H9 (cell line): ENCODE measurements around the gene TESK2. TPM values are rescaled to one million over a fixed set of nuclear protein-coding genes. Genes with fewer than 3 reads are reported as not detected.
"Not testable (repeated sequence)": the region's sequence is repeated elsewhere in the genome, so short reads cannot be mapped to it uniquely, and the experiment has no call there.

Experiments used
- DNase-seq: peaks from one replicate; pipeline ENCODE4 v3.0.0-alpha.2; 2017
- H2AFZ ChIP-seq: one replicate; pipeline ENCODE4 v1.6.1; 2013; ENCODE audit warnings: mild to moderate bottlenecking, low read length, control low read depth, moderate library complexity
- H2AK5ac ChIP-seq: 2 replicates; pipeline ENCODE4 v1.6.1; 2013; ENCODE audit warnings: low read length, control low read depth, mixed read lengths; ENCODE audit not compliant: insufficient read length
- H2BK120ac ChIP-seq: one replicate; pipeline ENCODE4 v1.6.1; 2013; ENCODE audit warnings: low read depth, mild to moderate bottlenecking, low read length, control low read depth, inconsistent platforms; ENCODE audit not compliant: poor library complexity, severe bottlenecking
- H2BK12ac ChIP-seq: 2 replicates; pipeline ENCODE4 v1.6.1; 2013; ENCODE audit warnings: low read length, control low read depth, mixed read lengths, low read depth; ENCODE audit not compliant: insufficient read length
- H2BK15ac ChIP-seq: 2 replicates; pipeline ENCODE4 v1.6.1; 2013; ENCODE audit warnings: low read depth, low read length, control low read depth
- H2BK20ac ChIP-seq: one replicate; pipeline ENCODE4 v1.6.1; 2013; ENCODE audit warnings: low read depth, mild to moderate bottlenecking, low read length, control low read depth, inconsistent platforms; ENCODE audit not compliant: poor library complexity, severe bottlenecking
- H2BK5ac ChIP-seq: 2 replicates; pipeline ENCODE4 v1.6.1; 2013; ENCODE audit warnings: low read length, control low read depth, mixed read lengths; ENCODE audit not compliant: insufficient read length
- H3K14ac ChIP-seq: 2 replicates; pipeline ENCODE4 v1.6.1; 2013; ENCODE audit warnings: low read length, control low read depth; ENCODE audit not compliant: insufficient read depth
- H3K18ac ChIP-seq: 2 replicates; pipeline ENCODE4 v1.6.1; 2013; ENCODE audit warnings: low read depth, mild to moderate bottlenecking, mixed read lengths, low read length, control low read depth; ENCODE audit not compliant: insufficient read length
- H3K23ac ChIP-seq: 2 replicates; pipeline ENCODE4 v1.6.1; 2013; ENCODE audit warnings: low read length, control low read depth, mixed read lengths, low read depth; ENCODE audit not compliant: insufficient read length
- H3K23me2 ChIP-seq: 2 replicates; pipeline ENCODE4 v1.6.1; 2013; ENCODE audit warnings: low read depth, mild to moderate bottlenecking, mixed read lengths, low read length, control low read depth; ENCODE audit not compliant: insufficient read length, poor library complexity, severe bottlenecking
- H3K27ac ChIP-seq: 2 replicates; pipeline ENCODE4 v1.5.1; 2013; ENCODE audit warnings: low read length, control low read depth, mixed read lengths, low read depth; ENCODE audit not compliant: insufficient read length
- H3K27me3 ChIP-seq: 2 replicates; pipeline ENCODE4 v1.6.1; 2013; ENCODE audit warnings: low read length, control low read depth, inconsistent platforms; ENCODE audit not compliant: insufficient read depth
- H3K4ac ChIP-seq: 2 replicates; pipeline ENCODE4 v1.6.1; 2013; ENCODE audit warnings: low read depth, mild to moderate bottlenecking, control low read depth, inconsistent platforms, low read length, moderate library complexity
- H3K4me1 ChIP-seq: 2 replicates; pipeline ENCODE4 v1.6.1; 2013; ENCODE audit warnings: low read length, control low read depth, inconsistent platforms; ENCODE audit not compliant: insufficient read depth
- H3K4me2 ChIP-seq: 2 replicates; pipeline ENCODE4 v1.6.1; 2013; ENCODE audit warnings: low read length, control low read depth, mixed read lengths; ENCODE audit not compliant: insufficient read length, insufficient read depth
- H3K56ac ChIP-seq: 2 replicates; pipeline ENCODE4 v1.6.1; 2013; ENCODE audit warnings: low read depth, mild to moderate bottlenecking, mixed read lengths, low read length, control low read depth; ENCODE audit not compliant: insufficient read length
- H3K79me1 ChIP-seq: 2 replicates; pipeline ENCODE4 v1.6.1; 2013; ENCODE audit warnings: low read depth, mild to moderate bottlenecking, moderate library complexity, low read length, control low read depth, inconsistent platforms; ENCODE audit not compliant: insufficient read depth, poor library complexity, severe bottlenecking
- H3K79me2 ChIP-seq: 2 replicates; pipeline ENCODE4 v1.6.1; 2013; ENCODE audit warnings: low read length, control low read depth, inconsistent platforms; ENCODE audit not compliant: insufficient read depth
- H3K9ac ChIP-seq: 2 replicates; pipeline ENCODE4 v1.6.1; 2013; ENCODE audit warnings: low read length, control low read depth, mixed read lengths; ENCODE audit not compliant: insufficient read length; ENCODE audit errors: extremely low read depth
- H3K9me3 ChIP-seq: one replicate; pipeline ENCODE4 v1.6.1; 2013; ENCODE audit warnings: low read depth, low read length, inconsistent platforms; ENCODE audit not compliant: control insufficient read depth
- H3T11ph ChIP-seq: one replicate; pipeline ENCODE4 v1.6.1; 2013; ENCODE audit warnings: mild to moderate bottlenecking, low read length, control low read depth, inconsistent platforms
- H4K20me1 ChIP-seq: one replicate; pipeline ENCODE4 v1.6.1; 2013; ENCODE audit not compliant: control insufficient read depth, insufficient read length, insufficient read depth
- H4K5ac ChIP-seq: 2 replicates; pipeline ENCODE4 v1.6.1; 2013; ENCODE audit warnings: low read depth, mild to moderate bottlenecking, mixed read lengths, low read length, control low read depth; ENCODE audit not compliant: insufficient read length
- H4K8ac ChIP-seq: replicated peaks from 2 replicates; pipeline ENCODE4 v1.6.1; 2013; ENCODE audit warnings: low read length, control low read depth, mixed read lengths, low read depth; ENCODE audit not compliant: insufficient read length
- H4K91ac ChIP-seq: 2 replicates; pipeline ENCODE4 v1.6.1; 2013; ENCODE audit warnings: low read depth, mild to moderate bottlenecking, moderate library complexity, mixed read lengths, low read length, control low read depth; ENCODE audit not compliant: insufficient read length
- H3K27ac Mint-ChIP-seq, 3 experiments: 2 replicates in 2 of 3; 3 replicates in 1 of 3; pipeline ENCODE4 v1.8.0; 2020 to 2021; ENCODE audit warnings: mixed read lengths in 3 of 3, mild to moderate bottlenecking in 1 of 3, moderate library complexity in 1 of 3
- H3K27me3 Mint-ChIP-seq: 2 replicates; pipeline ENCODE4 v1.8.0; 2021; ENCODE audit warnings: low read depth, mild to moderate bottlenecking, moderate library complexity, mixed read lengths
- H3K36me3 Mint-ChIP-seq, 3 experiments: 2 replicates in 2 of 3; 3 replicates in 1 of 3; pipeline ENCODE4 v1.8.0; 2020 to 2021; ENCODE audit warnings: low read depth in 3 of 3, mixed read lengths in 3 of 3; ENCODE audit not compliant: insufficient read depth in 1 of 3
- H3K4me1 Mint-ChIP-seq, 2 experiments: 2 replicates each; pipeline ENCODE4 v1.8.0; 2020; ENCODE audit warnings: mixed read lengths in 2 of 2
- H3K4me3 Mint-ChIP-seq, 2 experiments: 2 replicates in 1 of 2; 3 replicates in 1 of 2; pipeline ENCODE4 v1.8.0; 2020 to 2021; ENCODE audit warnings: mild to moderate bottlenecking in 2 of 2, mixed read lengths in 2 of 2, moderate library complexity in 1 of 2
- H3K9me3 Mint-ChIP-seq, 2 experiments: 2 replicates in 1 of 2; 3 replicates in 1 of 2; pipeline ENCODE4 v1.8.0; 2020; ENCODE audit warnings: mild to moderate bottlenecking in 2 of 2, mixed read lengths in 2 of 2, moderate library complexity in 1 of 2
- WGBS: extraction: QIAGEN DNeasy Blood & Tissue Kit; methylation state at CpG from one replicate; pipeline ENCODE4 v1.1.7; 2013; ENCODE audit warnings: missing lambda C conversion rate, low lambda C conversion rate, mixed read lengths; ENCODE audit not compliant: insufficient read length; ENCODE audit errors: extremely low coverage; 5-methylcytosine and 5-hydroxymethylcytosine counted together
- total RNA-seq: library from RNA; stranded (reverse); gene quantifications from 2 replicates; pipeline ENCODE4 v1.2.1, GENCODE V29; 2021
- TF ChIP-seq, protein P1 (sequence below): fragments of 200-600 bp; sonication (generic); conservative IDR thresholded peaks from 3 replicates; pipeline ENCODE4 v1.8.0; 2021; ENCODE audit warnings: antibody characterized with exemption, mild to moderate bottlenecking

TESK2 gene
- total RNA-seq, 1 experiment from 2014 or later = 7.2 TPM

DNA sequence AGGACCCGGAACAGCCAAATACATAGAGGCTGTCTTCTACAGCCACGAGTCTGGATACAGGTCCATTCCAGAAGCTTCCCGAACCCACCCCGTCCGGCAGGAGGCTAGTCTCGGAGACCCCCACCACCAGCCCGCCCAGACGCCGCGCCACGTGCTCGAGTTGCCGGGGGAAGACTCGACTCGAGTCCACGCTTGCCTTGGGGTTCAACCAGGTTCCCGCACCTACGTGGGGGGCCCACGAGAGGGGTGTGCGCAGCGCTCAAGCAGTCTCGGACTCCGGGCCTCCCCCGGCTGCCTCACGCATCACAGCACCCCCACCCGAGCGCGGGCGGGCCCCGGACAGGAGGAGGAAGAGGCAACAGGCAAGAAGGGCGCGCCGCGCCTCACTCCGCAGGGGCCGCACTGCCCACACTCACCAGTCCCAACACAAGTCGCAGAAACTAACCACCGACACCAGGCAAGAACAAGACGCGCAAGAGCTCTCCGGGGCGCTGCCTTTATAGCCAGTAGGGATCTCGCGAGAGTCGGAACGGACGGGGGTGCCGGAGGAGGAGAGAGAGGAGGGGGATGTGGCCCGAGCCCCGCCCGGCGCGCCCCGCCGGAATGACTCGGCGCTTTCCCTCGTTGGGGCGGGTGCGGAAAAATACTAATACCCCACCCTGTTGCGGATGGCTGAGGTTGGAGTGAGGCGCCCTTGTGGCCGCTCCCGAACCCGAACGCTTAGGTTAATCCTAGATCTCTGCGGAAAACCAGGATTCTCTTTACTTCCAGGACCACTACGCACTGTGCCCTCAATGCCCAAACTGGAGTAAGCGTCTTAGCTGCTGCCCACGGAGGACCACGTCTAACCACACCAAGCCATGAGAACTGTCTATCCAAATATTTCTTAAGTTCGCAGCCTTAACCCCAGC, 30.7 kb upstream of the TESK2 start, which contains the start of gene PRDX1:
PRDX1 (minus strand) TSS at position 472 of the 911 bp plus-strand sequence. CDS start 2,841 bp downstream, outside the sequence.
- Histone ChIP-seq H2AK5ac (no peak within 1 kb of the TSS), H3K27ac (peak within 1 kb of the TSS; percentile 97), H3K79me2 (peaks cover 28% of the 10 kb centered on the region; the same call in 1 of the 2 replicates), H3K14ac (peak within 1 kb of the TSS; percentile 91), H3K4me1 (peaks cover 4% of the 10 kb centered on the region), H3K4ac (peak within 1 kb of the TSS; percentile 10; the same call in 1 of the 2 replicates), H2BK15ac (peak within 1 kb of the TSS; percentile 16; the same call in 1 of the 2 replicates), H4K20me1 (no peaks in the 10 kb centered on the region), H3K9ac (peak within 1 kb of the TSS; percentile 96), H3K23ac (peak within 1 kb of the TSS; percentile 54), H2BK20ac (no peak within 1 kb of the TSS), H3K18ac (peak within 1 kb of the TSS; percentile 96), H4K91ac (no peak within 1 kb of the TSS), H3K27me3 (no peaks in the 10 kb centered on the region), H3K56ac (peak within 1 kb of the TSS; percentile 64), H3T11ph (no peak within 1 kb of the TSS), H3K9me3 (no peaks in the 10 kb centered on the region), H2BK5ac (peak within 1 kb of the TSS; percentile 84), H4K5ac (peak within 1 kb of the TSS; percentile 89), H4K8ac (no peak within 1 kb of the TSS), H3K23me2 (peaks cover 5% of the 10 kb centered on the region), H2BK12ac (peak within 1 kb of the TSS; percentile 40), H2BK120ac (no peak within 1 kb of the TSS), H3K79me1 (no peaks in the 10 kb centered on the region), H2AFZ (no peak within 1 kb of the TSS), H3K4me2 (peak within 1 kb of the TSS; percentile 87)
- peaks cover 15 to 27% (median 20%) of the 10 kb centered on the region in 3 experiments; a peak in 6 of 7 replicates for H3K36me3 Mint-ChIP-seq
- WGBS = no CpG with 5 or more reads among the region's 72 CpGs
- H3K4me3 Mint-ChIP-seq = peak within 1 kb of the TSS; percentile 94 to 97
- peak within 1 kb of the TSS; percentile 99 to 100 (median 99) for H3K27ac Mint-ChIP-seq
- no peaks in the 10 kb centered on the region for H3K27me3 Mint-ChIP-seq
- DNase-seq = peak; percentile 97
- TF ChIP-seq, protein P1, sequence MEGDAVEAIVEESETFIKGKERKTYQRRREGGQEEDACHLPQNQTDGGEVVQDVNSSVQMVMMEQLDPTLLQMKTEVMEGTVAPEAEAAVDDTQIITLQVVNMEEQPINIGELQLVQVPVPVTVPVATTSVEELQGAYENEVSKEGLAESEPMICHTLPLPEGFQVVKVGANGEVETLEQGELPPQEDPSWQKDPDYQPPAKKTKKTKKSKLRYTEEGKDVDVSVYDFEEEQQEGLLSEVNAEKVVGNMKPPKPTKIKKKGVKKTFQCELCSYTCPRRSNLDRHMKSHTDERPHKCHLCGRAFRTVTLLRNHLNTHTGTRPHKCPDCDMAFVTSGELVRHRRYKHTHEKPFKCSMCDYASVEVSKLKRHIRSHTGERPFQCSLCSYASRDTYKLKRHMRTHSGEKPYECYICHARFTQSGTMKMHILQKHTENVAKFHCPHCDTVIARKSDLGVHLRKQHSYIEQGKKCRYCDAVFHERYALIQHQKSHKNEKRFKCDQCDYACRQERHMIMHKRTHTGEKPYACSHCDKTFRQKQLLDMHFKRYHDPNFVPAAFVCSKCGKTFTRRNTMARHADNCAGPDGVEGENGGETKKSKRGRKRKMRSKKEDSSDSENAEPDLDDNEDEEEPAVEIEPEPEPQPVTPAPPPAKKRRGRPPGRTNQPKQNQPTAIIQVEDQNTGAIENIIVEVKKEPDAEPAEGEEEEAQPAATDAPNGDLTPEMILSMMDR = peak; percentile 31; the same call in 2 of the 3 replicates
- no peaks in the 10 kb centered on the region; a peak in 2 of 5 replicates for H3K9me3 Mint-ChIP-seq
- peaks cover 33 to 44% of the 10 kb centered on the region in 2 experiments for H3K4me1 Mint-ChIP-seq

GRCh38 chr1:45519774-45520173, 28.8 kb upstream of the TESK2 start:
- not testable (repeated sequence) for H4K5ac ChIP-seq, H2AK5ac ChIP-seq, H3K9me3 ChIP-seq, H3K23ac ChIP-seq, H2AFZ ChIP-seq, H3K4me1 ChIP-seq, H3K9ac ChIP-seq, H2BK12ac ChIP-seq, H3K18ac ChIP-seq, H3K56ac ChIP-seq, H2BK5ac ChIP-seq, H3K4ac ChIP-seq, H3K79me1 ChIP-seq, H2BK15ac ChIP-seq, H4K91ac ChIP-seq, H3K14ac ChIP-seq, H3K27me3 Mint-ChIP-seq, H3K9me3 Mint-ChIP-seq, H3K23me2 ChIP-seq, DNase-seq, H4K8ac ChIP-seq, H3K27ac ChIP-seq, H3T11ph ChIP-seq, H4K20me1 ChIP-seq, H2BK120ac ChIP-seq, H2BK20ac ChIP-seq, H3K27me3 ChIP-seq
- Mint-ChIP-seq H3K4me3 (peak overlapping the region; percentile 94 to 97), H3K27ac (0 out of 7 replicates have a peak overlapping the region, but pooled peaks of 1 of the 3 experiments have one; percentile 39), H3K36me3 (peaks cover 34 to 46% (median 39%) of the 10 kb centered on the region in 3 experiments; a peak in 6 of 7 replicates), H3K4me1 (peaks cover 25 to 34% of the 10 kb centered on the region in 2 experiments)
- WGBS = no CpG with 5 or more reads among the region's 16 CpGs
- Histone ChIP-seq H3K4me2 (peak overlapping the region; percentile 75), H3K79me2 (peaks cover 28% of the 10 kb centered on the region; the same call in 1 of the 2 replicates)
